HepG2 (cell line): ENCODE results near the gene RPL35A. TPM values are rescaled to one million over a fixed set of nuclear protein-coding genes. Genes with fewer than 3 reads are reported as not detected.

ENCODE experiments used
- ATAC-seq: fragments of 200-7000 bp; cut with Tn5 transposase; 3 replicates; pipeline ENCODE4 v1.9.1; 2020; ENCODE audit warnings: mild to moderate bottlenecking, moderate library complexity
- BruUV-seq: library from RNA; stranded (reverse); fragments of 400-500 nt; replicated peaks from 2 replicates; lab custom pipeline; 2021; lab: Mats Ljungman, UMichigan
- CTCF ChIA-PET: fragments of 300-600 bp; formaldehyde crosslinking; extraction: SDS; loops from one replicate; lab custom pipeline; 2021; ENCODE audit warnings: low total read pairs, inconsistent platforms, low intra/inter-chr PET ratio; lab: Yijun Ruan, JAX
- POLR2A ChIA-PET: fragments of 350-600 bp; sonication (Branson Sonifier 250); formaldehyde crosslinking; loops from one replicate; lab custom pipeline; 2020; ENCODE audit warnings: antibody characterized with exemption, inconsistent platforms; lab: Yijun Ruan, JAX
- DNase-seq: peaks from one replicate; pipeline ENCODE4 v3.0.0-alpha.2; 2015; ENCODE audit warnings: low spot score
- FAIRE-seq: peaks from 3 replicates; lab custom pipeline; 2011; peaks lifted over from hg19 to GRCh38; lab: Jason Lieb, UNC
- H2AFZ ChIP-seq: one replicate; pipeline ENCODE4 v1.6.1; 2011; ENCODE audit warnings: low read length, inconsistent platforms
- H3K27ac ChIP-seq: fragments of 300-600 bp; 3 replicates; pipeline ENCODE4 v1.8.0; 2011; ENCODE audit warnings: mixed run types, mild to moderate bottlenecking, mixed read lengths, low read length, inconsistent platforms; ENCODE audit not compliant: insufficient read depth; ENCODE audit errors: extremely low read length
- H3K27me3 ChIP-seq, 2 experiments: fragments of 200-600 bp in 1 of 2; 2 replicates in 1 of 2; 3 replicates in 1 of 2; pipeline versions ENCODE4 v1.6.0 to v1.8.0; 2011; ENCODE audit warnings: low read length in 2 of 2, mild to moderate bottlenecking in 2 of 2, moderate library complexity in 2 of 2, inconsistent platforms in 1 of 2; ENCODE audit not compliant: insufficient read depth in 2 of 2, control insufficient read depth in 1 of 2
- H3K36me3 ChIP-seq, 2 experiments: fragments of 200-600 bp in 1 of 2; replicated peaks in 1 of 2; 2 replicates in 1 of 2; 3 replicates in 1 of 2; pipeline versions ENCODE4 v1.5.1 to v1.8.0; 2011; ENCODE audit warnings: low read length in 2 of 2, inconsistent platforms in 1 of 2; ENCODE audit not compliant: insufficient read depth in 2 of 2, control insufficient read depth in 1 of 2
- H3K4me1 ChIP-seq: 2 replicates; pipeline ENCODE4 v1.5.1; 2012; ENCODE audit warnings: low read length, inconsistent platforms; ENCODE audit not compliant: insufficient read depth
- H3K4me2 ChIP-seq: 2 replicates; pipeline ENCODE4 v1.6.0; 2011; ENCODE audit warnings: low read depth, low read length, inconsistent platforms
- H3K4me3 ChIP-seq, 3 experiments: fragments of 200-600 bp in 1 of 3; sonication (generic), shearing (Covaris generic) in 1 of 3; replicated peaks in 1 of 3; 2 replicates each; pipeline ENCODE4 v1.5.1; 2011 to 2016; ENCODE audit warnings: low read length in 3 of 3, inconsistent platforms in 2 of 3, low read depth in 2 of 3, mild to moderate bottlenecking in 2 of 3, control low read depth in 1 of 3, mixed read lengths in 1 of 3; ENCODE audit not compliant: insufficient read depth in 1 of 3
- H3K79me2 ChIP-seq: one replicate; pipeline ENCODE4 v1.6.1; 2011; ENCODE audit warnings: low read length, inconsistent platforms; ENCODE audit not compliant: insufficient read depth
- H3K9ac ChIP-seq: 2 replicates; pipeline ENCODE4 v1.6.0; 2011; ENCODE audit warnings: mild to moderate bottlenecking, low read depth, low read length, inconsistent platforms; ENCODE audit not compliant: insufficient read depth
- H3K9me3 ChIP-seq: 2 replicates; pipeline ENCODE4 v1.5.1; 2012; ENCODE audit warnings: mild to moderate bottlenecking, low read length
- H4K20me1 ChIP-seq: 2 replicates; pipeline ENCODE4 v1.6.0; 2011; ENCODE audit warnings: inconsistent platforms, mild to moderate bottlenecking, low read length, moderate library complexity; ENCODE audit not compliant: insufficient read depth
- ARID3A ChIP-seq: IDR thresholded peaks from 2 replicates; pipeline ENCODE4 v1.6.1; 2012; ENCODE audit warnings: low read depth, low read length, improper control_type of control experiment
- ATAD3A ChIP-seq: sonication (generic); formaldehyde crosslinking; IDR thresholded peaks from 2 replicates; pipeline ENCODE4 v1.4.0; 2020; ENCODE audit warnings: missing genetic modification reagents
- CTCF ChIP-seq: sonication (generic); formaldehyde crosslinking; IDR thresholded peaks from 2 replicates; pipeline ENCODE4 v1.5.0; 2020; ENCODE audit warnings: mild to moderate bottlenecking, missing genetic modification reagents, moderate library complexity
- DPF2 ChIP-seq: sonication (generic); formaldehyde crosslinking; IDR thresholded peaks from 2 replicates; pipeline ENCODE4 v1.4.0; 2020; ENCODE audit warnings: mild to moderate bottlenecking, low read depth, missing genetic modification reagents, borderline replicate concordance
- MED13 ChIP-seq: sonication (generic); formaldehyde crosslinking; IDR thresholded peaks from 2 replicates; pipeline ENCODE4 v1.5.0; 2020; ENCODE audit warnings: missing genetic modification reagents
- SMC3 ChIP-seq: IDR thresholded peaks from 2 replicates; pipeline ENCODE4 v1.6.1; 2011; ENCODE audit warnings: low read length, improper control_type of control experiment
- STAG1 ChIP-seq: sonication (generic); formaldehyde crosslinking; IDR thresholded peaks from 2 replicates; pipeline ENCODE4 v1.4.0; 2020; ENCODE audit warnings: missing genetic modification reagents
- ZNF121 ChIP-seq: sonication (generic); formaldehyde crosslinking; IDR thresholded peaks from 2 replicates; pipeline ENCODE4 v1.5.0; 2020; ENCODE audit warnings: mild to moderate bottlenecking, missing genetic modification reagents
- ZNF335 ChIP-seq: sonication (generic); formaldehyde crosslinking; IDR thresholded peaks from 2 replicates; pipeline ENCODE4 v1.4.0; 2020; ENCODE audit warnings: missing genetic modification reagents
- WGBS: methylation state at CpG from one replicate; pipeline ENCODE4 v1.1.6; 2017; ENCODE audit warnings: low lambda C conversion rate; 5-methylcytosine and 5-hydroxymethylcytosine counted together
- in situ Hi-C: cut with HindIII; loops from 2 replicates; pipeline ENCODE4 v1.10.0; 2017; ENCODE audit warnings: low pct_unique_long_range_greater_than_20kb; ENCODE audit not compliant: extremely low pct_ligation_motif_present
- intact Hi-C: fragments of 100-400 bp; cut with micrococcal nuclease; formaldehyde crosslinking; loops from one replicate; pipeline ENCODE4 v1.10.0; 2022; ENCODE audit not compliant: unreplicated experiment
- polyA plus RNA-seq, 8 experiments: library from polyadenylated mRNA; depleted of rRNA in 3 of 8; stranded (reverse) in 7 of 8; unstranded in 1 of 8; fragments of >200 nt; fragmentation: Illumina TruSeq in 4 of 8; extraction: Trizol in 4 of 8; gene quantifications; 2 replicates each; pipeline versions ENCODE4 v1.2.1 to v1.2.3, GENCODE V29; 2011 to 2016; ENCODE audit warnings: low read depth in 4 of 8, missing spikeins in 1 of 8, mixed read lengths in 1 of 8; ENCODE audit not compliant: insufficient read depth in 1 of 8
- total RNA-seq, 5 experiments: library from RNA; depleted of rRNA; stranded (reverse); fragments of >200 nt; fragmentation: Illumina TruSeq; extraction: Trizol; gene quantifications; 2 replicates each; pipeline ENCODE4 v1.2.3, GENCODE V29; 2016; ENCODE audit warnings: low read depth in 1 of 5

RPL35A gene
- total and polyA plus RNA-seq, 2 of the 13 experiments (the other 11 are each of a cell fraction or from before 2014, with no cell fraction given), result 1,001 to 1,582 TPM

- TF ChIP-seq ZNF335, result 0 out of 2 replicates have a peak, but pooled peaks have one; percentile 31
- peak; percentile 67 for TF ChIP-seq CTCF
- 0 out of 2 replicates have a peak, but pooled peaks have one; percentile 33 for TF ChIP-seq ZNF121
- TF ChIP-seq ARID3A, result 0 out of 2 replicates have a peak, but pooled peaks have one; percentile 56
- no peak for TF ChIP-seq MED13 (CRISPR knock-in tag)
- TF ChIP-seq SMC3, result peak; percentile 63
- TF ChIP-seq DPF2 (CRISPR knock-in tag), result no peak
- no peak for TF ChIP-seq ATAD3A
- peak; percentile 36; the same call in 1 of the 2 replicates for TF ChIP-seq STAG1 (CRISPR knock-in tag)
- TF ChIP-seq, all 625 proteins: peak for 6
- Histone ChIP-seq H3K4me1 (no peaks in the 10 kb centered on the region), H4K20me1 (no peaks in the 10 kb centered on the region), H3K27me3 (no peaks in the 10 kb centered on the region), H3K27ac (no peak overlapping the region), H3K36me3 (no peaks in the 10 kb centered on the region), H3K4me2 (no peak overlapping the region), H3K79me2 (no peaks in the 10 kb centered on the region), H3K9ac (no peak overlapping the region), H3K9me3 (no peaks in the 10 kb centered on the region), H3K4me3 (no peak overlapping the region), H2AFZ (no peak overlapping the region)
- 55% methylated on average over 2 of the region's 2 CpGs for WGBS
- ATAC-seq (peak; percentile 70), FAIRE-seq (peak; percentile 74), DNase-seq (no peak)
- BruUV-seq, result no TSS peak
- ChIA-PET CTCF (interaction anchor here (2.6 kb wide), 1 partner anchor 37 kb away, joined by 29 read pairs; no protein-coding TSS in a partner anchor), POLR2A (no interaction called here)
- intact Hi-C loops, result loop anchor here (1.0 kb wide), 1 partner anchor 37 kb away; no protein-coding TSS in a partner anchor
- in situ Hi-C loops, result loop anchor here (5.0 kb wide), 1 partner anchor 36 kb away; no protein-coding TSS in a partner anchor
Measured at GRCh38 chr3:197942956-197943556, 6.9 kb upstream of the RPL35A start.
